ENCODE measurements around the gene AIFM2. TPM values are rescaled to one million over a fixed set of nuclear protein-coding genes. Genes with fewer than 3 reads are reported as not detected.

AIFM2 gene
- total and polyA plus RNA-seq, 2 of the 13 experiments (the other 11 are each of a cell fraction or from before 2014, with no cell fraction given): 20.3 to 29.5 TPM

- TF ChIP-seq ZNF281 (CRISPR knock-in tag; IDR thresholded peaks at IDR 0.05; ENCODE audit: borderline replicate concordance): peak; percentile 25; the same call in 1 of the 2 replicates
- peak; percentile 85 for TF ChIP-seq PATZ1 (CRISPR knock-in tag; IDR thresholded peaks at IDR 0.05)
- no peak for TF ChIP-seq KLF15 (CRISPR knock-in tag; IDR thresholded peaks at IDR 0.05; ENCODE audit: borderline replicate concordance)
- no peak for TF ChIP-seq ZXDC (CRISPR knock-in tag; IDR thresholded peaks at IDR 0.05)
- TF ChIP-seq ZBTB49 (CRISPR knock-in tag; IDR thresholded peaks at IDR 0.05; ENCODE audit: borderline replicate concordance): no peak
- peak; percentile 44; the same call in 1 of the 2 replicates for TF ChIP-seq ZNF138 (CRISPR knock-in tag; IDR thresholded peaks at IDR 0.05; ENCODE audit: low read depth)
- TF ChIP-seq TBX2 (CRISPR knock-in tag; IDR thresholded peaks at IDR 0.05; ENCODE audit: borderline replicate concordance): peak; percentile 90
- peak; percentile 75 for TF ChIP-seq BORCS8-MEF2B (CRISPR knock-in tag; IDR thresholded peaks at IDR 0.05)
- no peak for TF ChIP-seq FIP1L1 (IDR thresholded peaks at IDR 0.05; ENCODE audit: borderline replicate concordance, insufficient read depth, low read depth, low read length)
- no peak for TF ChIP-seq NFIB (CRISPR knock-in tag; IDR thresholded peaks at IDR 0.05; ENCODE audit: borderline replicate concordance)
- TF ChIP-seq ZNF503 (CRISPR knock-in tag; IDR thresholded peaks at IDR 0.05): peak; percentile 89
- TF ChIP-seq ZNF24 (IDR thresholded peaks at IDR 0.05): no peak
- TF ChIP-seq JUNB (CRISPR knock-in tag; IDR thresholded peaks at IDR 0.05; ENCODE audit: borderline replicate concordance): no peak
- TF ChIP-seq GTF3A (CRISPR knock-in tag; conservative IDR thresholded peaks at IDR 0.05): no peak
Measured at GRCh38 chr10:70132098-70133029, at the start of gene AIFM2 (continued).

All from HepG2 (cell line).